Stimulated activated CD4-positive, alpha-beta T cell treated with anti-CD3 and anti-CD28 coated beads, Interleukin-4, amount 100 ng/mL, for 4 hours (primary cell): ENCODE data around the gene PRXL2A.
A peak's percentile ranks its signal among the peaks of the same experiment; 100 is the strongest.
"Not testable (repeated sequence)": the region's sequence is repeated elsewhere in the genome, so short reads cannot be mapped to it uniquely, and the experiment has no call there.

ENCODE experiments used
- DNase-seq, 2 experiments: peaks; one replicate each; pipeline ENCODE4 v3.0.0-alpha.2; 2020

Gene PRXL2A

GRCh38 chr10:80411681-80412220 is 3.4 kb downstream of the PRXL2A start:
- DNase-seq: no peak

- no peak for DNase-seq
These were observed 4.1 kb downstream of the PRXL2A start for GRCh38 chr10:80412486-80412885.

GRCh38 chr10:80413271-80413996 is 5.1 kb downstream of the PRXL2A start:
- no peak for DNase-seq

GRCh38 chr10:80414142-80414895 is 6.0 kb downstream of the PRXL2A start:
- DNase-seq: no peak

DNA sequence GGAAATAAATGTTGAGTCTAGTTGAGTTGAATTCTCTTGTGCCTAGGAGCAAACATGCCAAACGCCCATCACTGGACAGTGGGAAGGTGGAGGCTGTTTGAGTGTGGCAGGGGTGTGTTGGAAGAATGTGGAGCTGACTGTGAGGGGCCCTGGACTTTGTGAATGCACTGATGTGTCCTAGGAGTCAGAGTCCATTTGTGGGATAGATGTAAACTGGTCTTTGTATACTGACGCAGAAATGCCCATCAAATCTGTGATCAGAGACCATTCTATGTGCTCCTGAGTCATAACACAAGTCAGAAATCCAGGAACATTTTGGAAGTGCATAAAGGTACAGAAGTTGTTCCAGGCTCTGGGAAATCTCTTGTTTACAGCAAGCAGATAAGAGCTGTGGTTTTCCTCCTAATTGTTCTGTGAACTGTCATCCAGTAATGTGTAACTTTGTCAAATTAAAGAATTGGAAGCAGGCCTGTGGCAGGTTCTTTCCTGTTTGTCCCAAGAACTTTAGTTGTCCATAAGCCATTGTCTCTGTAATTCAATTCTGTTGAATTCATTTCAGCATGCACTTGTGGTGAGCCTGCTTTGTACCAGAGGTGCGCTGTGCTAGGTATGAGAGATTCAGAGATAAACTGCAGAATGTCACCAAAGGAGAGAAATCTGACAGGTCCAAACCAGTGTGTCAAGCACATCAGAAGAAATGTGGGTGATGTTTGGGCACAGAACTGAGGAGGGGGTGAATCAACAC is 7.6 kb downstream of the PRXL2A start:
- DNase-seq: no peak

DNA sequence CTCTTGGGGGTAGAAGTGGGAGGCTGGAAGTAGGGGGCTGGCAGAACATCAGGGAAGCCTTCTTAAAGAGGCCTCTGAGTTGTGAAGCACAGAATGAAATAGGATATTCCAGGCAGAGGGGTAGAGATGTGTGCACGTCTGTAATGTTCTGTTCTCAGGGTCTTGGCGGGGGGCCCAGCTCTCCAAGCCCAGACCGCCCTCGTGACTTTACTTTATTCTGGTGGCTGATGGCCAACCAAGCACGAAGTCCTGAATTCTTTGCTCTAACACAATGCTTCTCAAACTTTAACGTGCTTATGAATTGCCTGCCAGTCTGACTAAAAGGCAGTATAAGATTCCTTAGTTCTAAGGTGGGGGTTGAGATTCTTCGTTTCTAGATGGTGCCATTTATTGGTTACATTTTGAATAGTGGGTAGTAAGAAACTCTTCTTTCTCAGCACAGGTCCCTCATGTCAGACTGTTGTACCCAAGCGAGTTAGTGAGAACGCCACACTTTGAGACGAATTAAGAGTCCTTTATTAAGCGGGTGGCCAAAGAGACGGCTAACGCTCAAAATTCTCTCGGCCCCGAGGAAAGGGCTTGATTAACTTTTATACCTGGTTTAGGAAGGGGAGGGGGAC is 8.2 kb downstream of the PRXL2A start:
- no peak for DNase-seq

DNA sequence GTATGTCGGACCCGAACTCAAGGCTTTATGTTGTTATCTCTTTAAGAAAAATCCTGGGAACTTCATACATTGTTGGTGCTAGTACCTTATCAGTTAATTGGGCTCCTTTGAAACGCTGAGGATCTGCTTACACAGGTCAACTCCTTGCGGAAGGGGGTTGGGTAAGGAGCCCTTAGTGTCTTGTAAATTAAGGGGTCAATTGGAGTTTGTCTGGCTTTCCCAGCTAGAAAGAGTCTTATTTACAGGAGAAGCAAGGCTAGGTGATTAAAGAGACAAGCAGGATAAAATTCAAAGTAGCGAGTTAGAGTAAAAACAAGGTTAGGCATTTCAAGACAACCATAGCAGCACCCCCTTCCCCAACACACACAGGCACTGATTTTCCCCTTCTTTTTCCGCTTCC is 8.9 kb downstream of the PRXL2A start:
- not testable (repeated sequence) for DNase-seq

GRCh38 chr10:80421050-80421706 is 12.8 kb downstream of the PRXL2A start:
- no peak for DNase-seq

GRCh38 chr10:80421707-80422536 is 13.6 kb downstream of the PRXL2A start:
- DNase-seq: no peak

DNA sequence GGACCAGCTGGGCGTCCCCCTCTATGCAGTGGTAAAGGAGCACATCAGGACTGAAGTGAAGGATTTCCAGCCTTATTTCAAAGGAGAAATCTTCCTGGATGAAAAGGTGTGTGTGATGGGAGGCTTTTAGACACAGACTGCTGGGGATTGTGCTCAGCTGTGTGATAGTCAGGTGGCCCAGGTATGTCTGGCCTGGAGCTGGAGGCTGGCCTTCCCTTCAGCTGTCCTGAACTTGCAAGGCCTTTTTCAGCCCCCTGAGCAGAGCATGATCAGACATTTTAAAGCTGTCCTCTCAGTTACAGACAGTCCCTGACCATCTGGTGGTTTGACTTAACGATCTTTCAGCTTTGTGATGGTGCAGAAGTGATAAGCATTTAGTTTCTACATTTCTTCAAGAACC is 17.6 kb downstream of the PRXL2A start:
- no peak for DNase-seq

DNA sequence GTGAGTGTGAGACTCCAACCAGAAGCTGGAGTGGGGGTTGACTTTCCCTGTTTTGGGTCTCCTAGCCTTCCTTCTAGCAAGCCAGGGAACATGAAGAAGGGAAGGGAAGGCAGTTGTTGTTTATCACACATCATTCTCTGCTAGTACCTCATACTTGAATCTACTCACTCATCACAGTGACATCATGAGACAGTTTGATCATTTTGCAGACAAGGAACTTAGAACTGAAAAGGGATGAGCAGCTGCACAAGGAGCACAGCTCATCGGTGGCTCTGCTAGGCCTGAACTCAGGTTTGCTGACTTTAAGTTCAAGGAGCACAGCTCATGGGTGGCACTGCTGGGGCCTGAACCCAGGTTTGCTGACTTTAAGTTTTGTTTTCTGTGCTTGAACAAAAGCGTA is 19.2 kb downstream of the PRXL2A start:
- DNase-seq: no peak

- DNase-seq: no peak
These were observed 21.2 kb downstream of the PRXL2A start for GRCh38 chr10:80429521-80429973.

- no peak for DNase-seq
These were observed 24.8 kb downstream of the PRXL2A start for GRCh38 chr10:80433134-80433533.

GRCh38 chr10:80436446-80437098 is 28.2 kb downstream of the PRXL2A start:
- no peak for DNase-seq

DNA sequence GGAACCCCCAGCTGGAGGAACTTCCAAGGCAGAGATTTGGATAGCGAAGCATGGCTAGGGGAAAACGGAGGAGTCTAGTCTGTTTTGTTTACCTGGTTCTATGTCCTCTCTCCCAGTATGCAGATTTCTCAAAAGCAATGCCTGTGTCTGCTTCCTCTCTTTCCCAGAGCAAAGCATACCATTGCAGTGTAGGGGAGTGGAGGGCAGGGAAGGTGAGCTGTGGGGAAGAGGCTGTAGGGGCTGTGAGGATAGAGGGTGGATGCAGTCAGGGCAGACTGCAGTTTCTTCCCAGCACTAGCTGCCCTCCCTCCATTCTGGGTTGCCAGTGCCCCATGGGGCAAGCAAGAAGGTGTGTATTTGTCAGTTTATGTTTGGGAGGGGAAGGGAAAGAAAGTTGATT is 28.9 kb downstream of the PRXL2A start:
- no peak for DNase-seq

- no peak for DNase-seq
These were observed 33.5 kb downstream of the PRXL2A start for GRCh38 chr10:80441831-80442230.

DNA sequence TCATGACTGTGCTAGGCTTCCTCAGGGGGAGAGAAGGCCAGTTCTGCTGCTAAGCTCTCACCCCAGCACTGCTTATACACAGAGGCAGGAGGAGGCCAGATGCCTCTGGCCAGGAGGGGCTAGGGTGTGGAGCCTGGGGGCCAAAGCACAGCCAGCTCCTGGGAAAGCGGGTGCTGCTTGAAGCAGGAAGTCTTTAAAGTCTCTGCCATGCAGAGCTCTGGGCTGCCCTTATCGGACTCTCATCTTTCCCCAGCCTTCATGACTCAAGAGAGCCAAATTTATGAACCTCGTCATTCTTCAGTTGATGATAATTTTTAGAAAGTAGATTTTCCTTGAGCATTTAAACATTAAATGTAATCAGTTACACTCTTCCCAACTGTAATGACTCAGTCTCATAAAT is 34.5 kb downstream of the PRXL2A start:
- no peak for DNase-seq

DNA sequence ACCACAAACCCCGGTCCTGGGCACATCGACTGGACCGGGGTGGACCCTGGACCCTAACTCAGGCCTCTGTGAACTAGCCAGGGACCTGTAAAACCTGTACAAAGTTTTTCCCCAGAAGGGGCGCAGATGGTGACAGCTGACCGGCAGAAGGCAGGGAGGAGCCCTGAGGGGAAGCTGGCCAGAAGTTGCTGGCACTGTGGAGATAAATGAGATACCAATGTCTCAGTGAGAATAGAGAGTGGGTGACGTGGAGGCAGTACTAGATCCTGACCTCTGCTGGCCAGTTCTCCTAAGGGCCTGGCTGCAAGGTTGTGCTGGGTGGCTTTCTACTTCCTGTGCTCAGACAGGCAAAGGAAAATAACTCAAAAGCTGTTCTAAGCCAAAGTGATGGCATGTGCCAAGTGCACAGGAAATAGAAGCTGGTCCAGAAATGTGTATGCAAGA is 35.2 kb downstream of the PRXL2A start:
- no peak for DNase-seq

GRCh38 chr10:80444124-80444523 is 35.8 kb downstream of the PRXL2A start:
- DNase-seq: no peak

GRCh38 chr10:80444646-80445319 is 36.4 kb downstream of the PRXL2A start:
- DNase-seq: peak; percentile 67 to 70
